HepG2 (cell line): ENCODE data around the gene PANK1. TPM values are rescaled to one million over a fixed set of nuclear protein-coding genes. Genes with fewer than 3 reads are reported as not detected.

Source experiments
- ATAC-seq: fragments of 200-7000 bp; cut with Tn5 transposase; 3 replicates; pipeline ENCODE4 v1.9.1; 2020; ENCODE audit warnings: mild to moderate bottlenecking, moderate library complexity
- BruUV-seq: library from RNA; stranded (reverse); fragments of 400-500 nt; replicated peaks from 2 replicates; lab custom pipeline; 2021; lab: Mats Ljungman, UMichigan
- CTCF ChIA-PET: fragments of 300-600 bp; formaldehyde crosslinking; extraction: SDS; loops from one replicate; lab custom pipeline; 2021; ENCODE audit warnings: low total read pairs, inconsistent platforms, low intra/inter-chr PET ratio; lab: Yijun Ruan, JAX
- POLR2A ChIA-PET: fragments of 350-600 bp; sonication (Branson Sonifier 250); formaldehyde crosslinking; loops from one replicate; lab custom pipeline; 2020; ENCODE audit warnings: antibody characterized with exemption, inconsistent platforms; lab: Yijun Ruan, JAX
- DNase-seq: peaks from one replicate; pipeline ENCODE4 v3.0.0-alpha.2; 2015; ENCODE audit warnings: low spot score
- FAIRE-seq: peaks from 3 replicates; lab custom pipeline; 2011; peaks lifted over from hg19 to GRCh38; lab: Jason Lieb, UNC
- H2AFZ ChIP-seq: one replicate; pipeline ENCODE4 v1.6.1; 2011; ENCODE audit warnings: low read length, inconsistent platforms
- H3K27ac ChIP-seq: fragments of 300-600 bp; 3 replicates; pipeline ENCODE4 v1.8.0; 2011; ENCODE audit warnings: mixed run types, mild to moderate bottlenecking, mixed read lengths, low read length, inconsistent platforms; ENCODE audit not compliant: insufficient read depth; ENCODE audit errors: extremely low read length
- H3K27me3 ChIP-seq, 2 experiments: fragments of 200-600 bp in 1 of 2; 2 replicates in 1 of 2; 3 replicates in 1 of 2; pipeline versions ENCODE4 v1.6.0 to v1.8.0; 2011; ENCODE audit warnings: low read length in 2 of 2, mild to moderate bottlenecking in 2 of 2, moderate library complexity in 2 of 2, inconsistent platforms in 1 of 2; ENCODE audit not compliant: insufficient read depth in 2 of 2, control insufficient read depth in 1 of 2
- H3K36me3 ChIP-seq, 2 experiments: fragments of 200-600 bp in 1 of 2; replicated peaks in 1 of 2; 2 replicates in 1 of 2; 3 replicates in 1 of 2; pipeline versions ENCODE4 v1.5.1 to v1.8.0; 2011; ENCODE audit warnings: low read length in 2 of 2, inconsistent platforms in 1 of 2; ENCODE audit not compliant: insufficient read depth in 2 of 2, control insufficient read depth in 1 of 2
- H3K4me1 ChIP-seq: 2 replicates; pipeline ENCODE4 v1.5.1; 2012; ENCODE audit warnings: low read length, inconsistent platforms; ENCODE audit not compliant: insufficient read depth
- H3K4me2 ChIP-seq: 2 replicates; pipeline ENCODE4 v1.6.0; 2011; ENCODE audit warnings: low read depth, low read length, inconsistent platforms
- H3K4me3 ChIP-seq, 3 experiments: fragments of 200-600 bp in 1 of 3; sonication (generic), shearing (Covaris generic) in 1 of 3; replicated peaks in 1 of 3; 2 replicates each; pipeline ENCODE4 v1.5.1; 2011 to 2016; ENCODE audit warnings: low read length in 3 of 3, inconsistent platforms in 2 of 3, low read depth in 2 of 3, mild to moderate bottlenecking in 2 of 3, control low read depth in 1 of 3, mixed read lengths in 1 of 3; ENCODE audit not compliant: insufficient read depth in 1 of 3
- H3K79me2 ChIP-seq: one replicate; pipeline ENCODE4 v1.6.1; 2011; ENCODE audit warnings: low read length, inconsistent platforms; ENCODE audit not compliant: insufficient read depth
- H3K9ac ChIP-seq: 2 replicates; pipeline ENCODE4 v1.6.0; 2011; ENCODE audit warnings: mild to moderate bottlenecking, low read depth, low read length, inconsistent platforms; ENCODE audit not compliant: insufficient read depth
- H3K9me3 ChIP-seq: 2 replicates; pipeline ENCODE4 v1.5.1; 2012; ENCODE audit warnings: mild to moderate bottlenecking, low read length
- H4K20me1 ChIP-seq: 2 replicates; pipeline ENCODE4 v1.6.0; 2011; ENCODE audit warnings: inconsistent platforms, mild to moderate bottlenecking, low read length, moderate library complexity; ENCODE audit not compliant: insufficient read depth
- HMGXB4 ChIP-seq, 2 experiments: sonication (generic) in 1 of 2; formaldehyde crosslinking in 1 of 2; IDR thresholded peaks; 2 replicates each; pipeline versions ENCODE4 v1.4.0 to v1.6.1; 2018 to 2020; ENCODE audit warnings: missing genetic modification reagents in 2 of 2, borderline replicate concordance in 1 of 2, low read depth in 1 of 2, mild to moderate bottlenecking in 1 of 2, missing biosample characterization in 1 of 2
- ZNF546 ChIP-seq: sonication (generic); formaldehyde crosslinking; conservative IDR thresholded peaks from 2 replicates; pipeline ENCODE4 v1.8.1; 2023; ENCODE audit warnings: mild to moderate bottlenecking, missing genetic modification reagents
- WGBS: methylation state at CpG from one replicate; pipeline ENCODE4 v1.1.6; 2017; ENCODE audit warnings: low lambda C conversion rate; 5-methylcytosine and 5-hydroxymethylcytosine counted together
- in situ Hi-C: cut with HindIII; loops from 2 replicates; pipeline ENCODE4 v1.10.0; 2017; ENCODE audit warnings: low pct_unique_long_range_greater_than_20kb; ENCODE audit not compliant: extremely low pct_ligation_motif_present
- intact Hi-C: fragments of 100-400 bp; cut with micrococcal nuclease; formaldehyde crosslinking; loops from one replicate; pipeline ENCODE4 v1.10.0; 2022; ENCODE audit not compliant: unreplicated experiment
- polyA plus RNA-seq, 8 experiments: library from polyadenylated mRNA; depleted of rRNA in 3 of 8; stranded (reverse) in 7 of 8; unstranded in 1 of 8; fragments of >200 nt; fragmentation: Illumina TruSeq in 4 of 8; extraction: Trizol in 4 of 8; gene quantifications; 2 replicates each; pipeline versions ENCODE4 v1.2.1 to v1.2.3, GENCODE V29; 2011 to 2016; ENCODE audit warnings: low read depth in 4 of 8, missing spikeins in 1 of 8, mixed read lengths in 1 of 8; ENCODE audit not compliant: insufficient read depth in 1 of 8
- total RNA-seq, 5 experiments: library from RNA; depleted of rRNA; stranded (reverse); fragments of >200 nt; fragmentation: Illumina TruSeq; extraction: Trizol; gene quantifications; 2 replicates each; pipeline ENCODE4 v1.2.3, GENCODE V29; 2016; ENCODE audit warnings: low read depth in 1 of 5
- TF ChIP-seq, protein P1 (sequence below), 2 experiments: fragments of 450-650 bp in 1 of 2; sonication (generic) in 1 of 2; formaldehyde crosslinking in 1 of 2; IDR thresholded peaks; 2 replicates each; pipeline versions ENCODE4 v1.6.1 to v1.8.0; 2016 to 2022; ENCODE audit warnings: antibody characterized with exemption in 1 of 2, mild to moderate bottlenecking in 1 of 2, missing genetic modification reagents in 1 of 2

The PANK1 gene
- total and polyA plus RNA-seq, 2 of the 13 experiments (the other 11 are each of a cell fraction or from before 2014, with no cell fraction given) = 18.2 to 33.3 TPM

DNA sequence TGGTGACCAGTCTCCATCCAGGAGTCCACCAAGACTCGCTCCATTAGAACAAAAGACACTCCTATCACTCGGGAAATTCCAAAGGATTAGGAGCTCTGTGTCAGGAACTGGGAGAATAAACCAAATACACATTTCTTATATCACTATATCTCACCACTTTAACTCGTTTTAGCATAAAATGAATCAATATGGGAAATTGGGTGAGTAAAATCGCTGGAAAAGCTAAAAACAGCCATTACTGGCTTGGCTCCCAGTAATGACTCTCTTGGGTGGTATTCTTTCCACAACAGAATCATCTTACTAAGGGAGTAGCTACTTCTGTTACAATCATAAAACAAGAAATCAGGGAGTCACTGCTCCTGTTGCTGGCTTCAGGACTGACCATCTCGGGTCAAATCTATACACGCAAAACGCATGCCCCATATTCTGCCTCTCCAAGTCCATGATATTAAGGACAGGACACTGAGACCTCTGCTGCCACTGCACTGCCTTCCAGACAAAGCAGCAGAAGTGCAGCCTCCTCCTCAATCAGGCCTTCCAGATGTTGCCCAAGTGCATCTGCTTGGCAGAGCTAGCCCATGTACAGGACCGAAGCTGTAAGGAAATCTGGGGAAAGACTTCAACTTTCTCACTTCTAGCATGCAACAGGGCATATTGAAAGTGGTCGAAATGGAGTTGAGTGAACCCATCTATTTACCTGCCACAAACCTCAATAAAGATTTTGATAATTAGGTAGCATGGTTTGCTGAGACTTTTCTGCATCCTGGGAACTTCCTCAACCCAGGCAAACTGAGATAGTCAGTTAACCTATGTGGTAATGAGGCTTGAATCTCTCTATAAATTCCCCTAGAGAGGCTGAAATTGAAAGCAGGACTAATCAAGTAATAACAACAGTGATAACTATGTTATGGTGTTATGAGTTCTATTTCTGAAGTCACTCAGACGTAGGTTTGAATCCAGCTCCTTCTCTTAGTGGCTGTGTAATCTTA, 14.4 kb upstream of the PANK1 start:
- Histone ChIP-seq H2AFZ (no peak overlapping the region), H3K4me2 (no peak overlapping the region), H3K9ac (no peak overlapping the region), H3K27me3 (no peaks in the 10 kb centered on the region), H3K4me3 (no peak overlapping the region), H3K36me3 (no peaks in the 10 kb centered on the region), H3K27ac (no peak overlapping the region), H3K79me2 (no peaks in the 10 kb centered on the region), H3K9me3 (peaks cover 19% of the 10 kb centered on the region), H3K4me1 (peaks cover 27% of the 10 kb centered on the region), H4K20me1 (no peaks in the 10 kb centered on the region)
- in situ Hi-C loops (no loop called here), intact Hi-C loops (no loop called here)
- ATAC-seq (no peak), FAIRE-seq (no peak), DNase-seq (no peak)
- BruUV-seq = no TSS peak
- CTCF ChIA-PET = no interaction called here
- 81% methylated on average over 9 of the region's 10 CpGs for WGBS
- TF ChIP-seq HMGXB4 (CRISPR knock-in tag; IDR thresholded peaks at IDR 0.05; ENCODE audit: borderline replicate concordance in 1 of 2, low read depth in 1 of 2) (no peak), ZNF546 (CRISPR knock-in tag) (no peak)
- TF ChIP-seq, protein P1, sequence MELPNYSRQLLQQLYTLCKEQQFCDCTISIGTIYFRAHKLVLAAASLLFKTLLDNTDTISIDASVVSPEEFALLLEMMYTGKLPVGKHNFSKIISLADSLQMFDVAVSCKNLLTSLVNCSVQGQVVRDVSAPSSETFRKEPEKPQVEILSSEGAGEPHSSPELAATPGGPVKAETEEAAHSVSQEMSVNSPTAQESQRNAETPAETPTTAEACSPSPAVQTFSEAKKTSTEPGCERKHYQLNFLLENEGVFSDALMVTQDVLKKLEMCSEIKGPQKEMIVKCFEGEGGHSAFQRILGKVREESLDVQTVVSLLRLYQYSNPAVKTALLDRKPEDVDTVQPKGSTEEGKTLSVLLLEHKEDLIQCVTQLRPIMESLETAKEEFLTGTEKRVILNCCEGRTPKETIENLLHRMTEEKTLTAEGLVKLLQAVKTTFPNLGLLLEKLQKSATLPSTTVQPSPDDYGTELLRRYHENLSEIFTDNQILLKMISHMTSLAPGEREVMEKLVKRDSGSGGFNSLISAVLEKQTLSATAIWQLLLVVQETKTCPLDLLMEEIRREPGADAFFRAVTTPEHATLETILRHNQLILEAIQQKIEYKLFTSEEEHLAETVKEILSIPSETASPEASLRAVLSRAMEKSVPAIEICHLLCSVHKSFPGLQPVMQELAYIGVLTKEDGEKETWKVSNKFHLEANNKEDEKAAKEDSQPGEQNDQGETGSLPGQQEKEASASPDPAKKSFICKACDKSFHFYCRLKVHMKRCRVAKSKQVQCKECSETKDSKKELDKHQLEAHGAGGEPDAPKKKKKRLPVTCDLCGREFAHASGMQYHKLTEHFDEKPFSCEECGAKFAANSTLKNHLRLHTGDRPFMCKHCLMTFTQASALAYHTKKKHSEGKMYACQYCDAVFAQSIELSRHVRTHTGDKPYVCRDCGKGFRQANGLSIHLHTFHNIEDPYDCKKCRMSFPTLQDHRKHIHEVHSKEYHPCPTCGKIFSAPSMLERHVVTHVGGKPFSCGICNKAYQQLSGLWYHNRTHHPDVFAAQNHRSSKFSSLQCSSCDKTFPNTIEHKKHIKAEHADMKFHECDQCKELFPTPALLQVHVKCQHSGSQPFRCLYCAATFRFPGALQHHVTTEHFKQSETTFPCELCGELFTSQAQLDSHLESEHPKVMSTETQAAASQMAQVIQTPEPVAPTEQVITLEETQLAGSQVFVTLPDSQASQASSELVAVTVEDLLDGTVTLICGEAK (IDR thresholded peaks at IDR 0.05) = no peak
- TF ChIP-seq, protein P1 (CRISPR knock-in tag; IDR thresholded peaks at IDR 0.05) = no peak
- POLR2A ChIA-PET = interaction anchor here (0.7 kb wide), 1 partner anchor 16 kb away, joined by 3 read pairs; no protein-coding TSS in a partner anchor
